SK-N-SH treated with all-trans-retinoic acid at 6 μM for 48 hours (cell line): ENCODE data around the gene TRNP1.

Experiments
- CREB5 ChIP-seq: fragments of 250-450 bp; sonication (Bioruptor Pico); IDR thresholded peaks from 2 replicates; pipeline ENCODE4 v1.5.1; 2020; ENCODE audit warnings: low read depth, mild to moderate bottlenecking, moderate library complexity
- ESRRG ChIP-seq: fragments of 250-450 bp; sonication (Bioruptor Pico); IDR thresholded peaks from 2 replicates; pipeline ENCODE4 v1.6.1; 2021; ENCODE audit warnings: mild to moderate bottlenecking
- GLIS3 ChIP-seq: fragments of 250-450 bp; sonication (Bioruptor Pico); IDR thresholded peaks from 2 replicates; pipeline ENCODE4 v1.5.0; 2020; ENCODE audit warnings: mild to moderate bottlenecking, moderate library complexity
- SNAI2 ChIP-seq: fragments of 250-450 bp; sonication (Bioruptor Pico); IDR thresholded peaks from 2 replicates; pipeline ENCODE4 v1.5.0; 2020; ENCODE audit warnings: mild to moderate bottlenecking, moderate library complexity
- TCF4 ChIP-seq: fragments of 250-450 bp; sonication (Bioruptor Pico); IDR thresholded peaks from 2 replicates; pipeline ENCODE4 v1.8.0; 2021; ENCODE audit warnings: mild to moderate bottlenecking, moderate library complexity, borderline replicate concordance
- TOX ChIP-seq: fragments of 250-450 bp; sonication (Bioruptor Pico); IDR thresholded peaks from 2 replicates; pipeline ENCODE4 v1.8.0; 2021; ENCODE audit warnings: mild to moderate bottlenecking, moderate library complexity, borderline replicate concordance
- ZC3H10 ChIP-seq: fragments of 250-450 bp; sonication (Bioruptor Pico); IDR thresholded peaks from 2 replicates; pipeline ENCODE4 v1.5.1; 2021; ENCODE audit warnings: mild to moderate bottlenecking, moderate library complexity
- ZFP3 ChIP-seq: fragments of 250-450 bp; sonication (Bioruptor Pico); IDR thresholded peaks from 2 replicates; pipeline ENCODE4 v1.5.0; 2020; ENCODE audit warnings: mild to moderate bottlenecking, moderate library complexity
- ZNF565 ChIP-seq: fragments of 450-650 bp; formaldehyde crosslinking; conservative IDR thresholded peaks from 2 replicates; pipeline ENCODE4 v1.5.0; 2020; ENCODE audit warnings: low read depth, mild to moderate bottlenecking, moderate library complexity
- ZNF8 ChIP-seq: fragments of 450-650 bp; formaldehyde crosslinking; IDR thresholded peaks from 2 replicates; pipeline ENCODE4 v1.5.0; 2020; ENCODE audit warnings: mild to moderate bottlenecking, moderate library complexity
- TF ChIP-seq, protein P1 (sequence below): fragments of 250-450 bp; sonication (Bioruptor Pico); IDR thresholded peaks from 2 replicates; pipeline ENCODE4 v1.8.0; 2020; ENCODE audit warnings: mild to moderate bottlenecking, moderate library complexity, borderline replicate concordance
- TF ChIP-seq, protein P2 (sequence below): fragments of 250-450 bp; sonication (Bioruptor Pico); IDR thresholded peaks from 2 replicates; pipeline ENCODE4 v1.5.1; 2021; ENCODE audit warnings: mild to moderate bottlenecking, moderate library complexity
- TF ChIP-seq, protein P3 (sequence below): fragments of 250-450 bp; sonication (Bioruptor Pico); IDR thresholded peaks from 2 replicates; pipeline ENCODE4 v1.5.0; 2020; ENCODE audit warnings: mild to moderate bottlenecking, moderate library complexity

DNA sequence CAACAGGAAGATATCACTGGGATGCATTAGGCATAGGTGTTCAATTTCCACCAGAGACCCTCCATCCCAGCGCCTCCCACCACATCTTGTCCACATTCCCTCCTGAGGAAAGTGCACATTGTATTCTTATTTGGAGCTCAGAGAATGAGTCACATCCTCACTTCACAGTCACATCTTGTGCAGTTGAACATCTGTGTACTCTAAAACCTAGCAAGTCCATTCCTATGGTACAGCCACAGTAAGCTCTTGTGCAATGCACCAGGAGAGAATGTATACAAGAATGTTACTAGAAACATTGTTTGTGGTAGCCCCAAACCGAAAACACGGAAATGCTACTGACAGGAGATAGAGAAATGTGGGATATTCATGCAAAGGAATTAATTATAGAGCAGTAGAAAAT lies 31.7 kb upstream of the TRNP1 start:
- no peak for TF ChIP-seq ZFP3 (CRISPR knock-in tag)
- TF ChIP-seq, protein P1, sequence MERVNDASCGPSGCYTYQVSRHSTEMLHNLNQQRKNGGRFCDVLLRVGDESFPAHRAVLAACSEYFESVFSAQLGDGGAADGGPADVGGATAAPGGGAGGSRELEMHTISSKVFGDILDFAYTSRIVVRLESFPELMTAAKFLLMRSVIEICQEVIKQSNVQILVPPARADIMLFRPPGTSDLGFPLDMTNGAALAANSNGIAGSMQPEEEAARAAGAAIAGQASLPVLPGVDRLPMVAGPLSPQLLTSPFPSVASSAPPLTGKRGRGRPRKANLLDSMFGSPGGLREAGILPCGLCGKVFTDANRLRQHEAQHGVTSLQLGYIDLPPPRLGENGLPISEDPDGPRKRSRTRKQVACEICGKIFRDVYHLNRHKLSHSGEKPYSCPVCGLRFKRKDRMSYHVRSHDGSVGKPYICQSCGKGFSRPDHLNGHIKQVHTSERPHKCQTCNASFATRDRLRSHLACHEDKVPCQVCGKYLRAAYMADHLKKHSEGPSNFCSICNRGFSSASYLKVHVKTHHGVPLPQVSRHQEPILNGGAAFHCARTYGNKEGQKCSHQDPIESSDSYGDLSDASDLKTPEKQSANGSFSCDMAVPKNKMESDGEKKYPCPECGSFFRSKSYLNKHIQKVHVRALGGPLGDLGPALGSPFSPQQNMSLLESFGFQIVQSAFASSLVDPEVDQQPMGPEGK (CRISPR knock-in tag): no peak
- TF ChIP-seq, protein P2, sequence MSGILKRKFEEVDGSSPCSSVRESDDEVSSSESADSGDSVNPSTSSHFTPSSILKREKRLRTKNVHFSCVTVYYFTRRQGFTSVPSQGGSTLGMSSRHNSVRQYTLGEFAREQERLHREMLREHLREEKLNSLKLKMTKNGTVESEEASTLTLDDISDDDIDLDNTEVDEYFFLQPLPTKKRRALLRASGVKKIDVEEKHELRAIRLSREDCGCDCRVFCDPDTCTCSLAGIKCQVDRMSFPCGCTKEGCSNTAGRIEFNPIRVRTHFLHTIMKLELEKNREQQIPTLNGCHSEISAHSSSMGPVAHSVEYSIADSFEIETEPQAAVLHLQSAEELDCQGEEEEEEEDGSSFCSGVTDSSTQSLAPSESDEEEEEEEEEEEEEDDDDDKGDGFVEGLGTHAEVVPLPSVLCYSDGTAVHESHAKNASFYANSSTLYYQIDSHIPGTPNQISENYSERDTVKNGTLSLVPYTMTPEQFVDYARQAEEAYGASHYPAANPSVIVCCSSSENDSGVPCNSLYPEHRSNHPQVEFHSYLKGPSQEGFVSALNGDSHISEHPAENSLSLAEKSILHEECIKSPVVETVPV (CRISPR knock-in tag): no peak
- TF ChIP-seq TCF4 (CRISPR knock-in tag): no peak
- TF ChIP-seq SNAI2 (CRISPR knock-in tag): no peak
- TF ChIP-seq GLIS3: no peak
- TF ChIP-seq, protein P3, sequence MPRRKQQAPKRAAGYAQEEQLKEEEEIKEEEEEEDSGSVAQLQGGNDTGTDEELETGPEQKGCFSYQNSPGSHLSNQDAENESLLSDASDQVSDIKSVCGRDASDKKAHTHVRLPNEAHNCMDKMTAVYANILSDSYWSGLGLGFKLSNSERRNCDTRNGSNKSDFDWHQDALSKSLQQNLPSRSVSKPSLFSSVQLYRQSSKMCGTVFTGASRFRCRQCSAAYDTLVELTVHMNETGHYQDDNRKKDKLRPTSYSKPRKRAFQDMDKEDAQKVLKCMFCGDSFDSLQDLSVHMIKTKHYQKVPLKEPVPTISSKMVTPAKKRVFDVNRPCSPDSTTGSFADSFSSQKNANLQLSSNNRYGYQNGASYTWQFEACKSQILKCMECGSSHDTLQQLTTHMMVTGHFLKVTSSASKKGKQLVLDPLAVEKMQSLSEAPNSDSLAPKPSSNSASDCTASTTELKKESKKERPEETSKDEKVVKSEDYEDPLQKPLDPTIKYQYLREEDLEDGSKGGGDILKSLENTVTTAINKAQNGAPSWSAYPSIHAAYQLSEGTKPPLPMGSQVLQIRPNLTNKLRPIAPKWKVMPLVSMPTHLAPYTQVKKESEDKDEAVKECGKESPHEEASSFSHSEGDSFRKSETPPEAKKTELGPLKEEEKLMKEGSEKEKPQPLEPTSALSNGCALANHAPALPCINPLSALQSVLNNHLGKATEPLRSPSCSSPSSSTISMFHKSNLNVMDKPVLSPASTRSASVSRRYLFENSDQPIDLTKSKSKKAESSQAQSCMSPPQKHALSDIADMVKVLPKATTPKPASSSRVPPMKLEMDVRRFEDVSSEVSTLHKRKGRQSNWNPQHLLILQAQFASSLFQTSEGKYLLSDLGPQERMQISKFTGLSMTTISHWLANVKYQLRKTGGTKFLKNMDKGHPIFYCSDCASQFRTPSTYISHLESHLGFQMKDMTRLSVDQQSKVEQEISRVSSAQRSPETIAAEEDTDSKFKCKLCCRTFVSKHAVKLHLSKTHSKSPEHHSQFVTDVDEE (CRISPR knock-in tag): no peak
- TF ChIP-seq TOX (CRISPR knock-in tag): no peak
- no peak for TF ChIP-seq ZC3H10 (CRISPR knock-in tag)
- no peak for TF ChIP-seq ESRRG
- no peak for TF ChIP-seq ZNF8 (CRISPR knock-in tag)
- no peak for TF ChIP-seq CREB5
- TF ChIP-seq ZNF565: no peak
